ENCODE data around the gene LRRC49.
"Not testable (repeated sequence)": the region's sequence is repeated elsewhere in the genome, so short reads cannot be mapped to it uniquely, and the experiment has no call there.

Gene LRRC49

GRCh38 chr15:71008250-71008870, 115.7 kb downstream of the LRRC49 start:
- ChIA-PET CTCF (no interaction called here), POLR2A (no interaction called here)
- DNase-seq (ENCODE audit: extremely low spot score), result no peak

GRCh38 chr15:71010472-71010871, 117.8 kb downstream of the LRRC49 start:
- ChIA-PET CTCF (interaction anchor here (0.8 to 1.4 kb wide), 2 partner anchors 10 to 11 kb away, joined by 3 read pairs; no protein-coding TSS in a partner anchor), POLR2A (no interaction called here)
- TF ChIP-seq CTCF (IDR thresholded peaks at IDR 0.05; ENCODE audit: control extremely low read depth, extremely low read depth, low read depth, missing control alignments), result no peak
- DNase-seq (ENCODE audit: extremely low spot score), result no peak

More at GRCh38 chr15:71008250-71008870, 115.7 kb downstream of the LRRC49 start:
- TF ChIP-seq CTCF (IDR thresholded peaks at IDR 0.05; ENCODE audit: control extremely low read depth, extremely low read depth, low read depth, missing control alignments), result no peak

GRCh38 chr15:71010997-71011396, 118.4 kb downstream of the LRRC49 start:
- ChIA-PET POLR2A (no interaction called here), CTCF (interaction anchor here (0.8 to 1.4 kb wide), 3 partner anchors 10 to 429 kb away, joined by 3 read pairs; no protein-coding TSS in a partner anchor)
- DNase-seq (ENCODE audit: extremely low spot score), result no peak
- TF ChIP-seq CTCF (IDR thresholded peaks at IDR 0.05; ENCODE audit: control extremely low read depth, extremely low read depth, low read depth, missing control alignments), result no peak

- POLR2A ChIA-PET, result no interaction called here
- CTCF ChIA-PET, result interaction anchor here (0.9 to 1.4 kb wide), 4 partner anchors 9 to 429 kb away, joined by 3 to 4 read pairs (median 3); no protein-coding TSS in a partner anchor
- no peak for DNase-seq (ENCODE audit: extremely low spot score)
- TF ChIP-seq CTCF (IDR thresholded peaks at IDR 0.05; ENCODE audit: control extremely low read depth, extremely low read depth, low read depth, missing control alignments), result peak; percentile 41
Measured at GRCh38 chr15:71011503-71012155, 119.0 kb downstream of the LRRC49 start.

GRCh38 chr15:71013446-71013845, 120.8 kb downstream of the LRRC49 start:
- ChIA-PET CTCF (no interaction called here), POLR2A (no interaction called here)
- TF ChIP-seq CTCF (IDR thresholded peaks at IDR 0.05; ENCODE audit: control extremely low read depth, extremely low read depth, low read depth, missing control alignments), result no peak
- DNase-seq (ENCODE audit: extremely low spot score), result no peak

- TF ChIP-seq CTCF (IDR thresholded peaks at IDR 0.05; ENCODE audit: control extremely low read depth, extremely low read depth, low read depth, missing control alignments), result no peak
- no peak for DNase-seq (ENCODE audit: extremely low spot score)
- POLR2A ChIA-PET, result no interaction called here
- CTCF ChIA-PET, result no interaction called here
Measured at GRCh38 chr15:71015342-71015741, 122.7 kb downstream of the LRRC49 start.

- POLR2A ChIA-PET; DNase-seq (ENCODE audit: extremely low spot score); CTCF ChIA-PET: not testable (repeated sequence)
Measured at GRCh38 chr15:71031232-71031631, 138.6 kb downstream of the LRRC49 start.

- CTCF ChIA-PET; DNase-seq (ENCODE audit: extremely low spot score); POLR2A ChIA-PET: not testable (repeated sequence)
Measured at GRCh38 chr15:71035478-71035877, 142.9 kb downstream of the LRRC49 start.

Measured in GM10248 (cell line).